Renal cortex interstitium (tissue), 11 donors: ENCODE results near the gene CRYGB. TPM values are rescaled to one million over a fixed set of nuclear protein-coding genes. Genes with fewer than 3 reads are reported as not detected.
"Not testable (repeated sequence)": the region's sequence is repeated elsewhere in the genome, so short reads cannot be mapped to it uniquely, and the experiment has no call there.

Experiments used
- DNase-seq, 11 donors: peaks; one replicate each; pipeline ENCODE4 v3.0.0-alpha.2; 2013; ENCODE audit warnings: low read depth in 9 of 11, low spot score in 4 of 11; ENCODE audit errors: extremely low read depth in 1 of 11
- polyA plus RNA-seq, 3 donors: library from polyadenylated mRNA; unstranded; fragments of 120-200 nt; gene quantifications; one replicate each; pipeline ENCODE4 v1.2.1, GENCODE V29; 2013; ENCODE audit not compliant: insufficient read length in 3 of 3

CRYGB gene
- polyA plus RNA-seq, 3 donors, result not detected

GRCh38 chr2:208125251-208125650, 20.7 kb downstream of the CRYGB start:
- no peak for DNase-seq

- not testable (repeated sequence) for DNase-seq
Observed at GRCh38 chr2:208124013-208124715, 21.8 kb downstream of the CRYGB start, which contains the start of gene CRYGD. TSS of gene CRYGD (minus strand) at chr2:208124524. CDS start at chr2:208124473, 51 bp downstream.

- no peak for DNase-seq
Observed at GRCh38 chr2:208122248-208122647, 23.7 kb downstream of the CRYGB start.

- no peak for DNase-seq
Observed at GRCh38 chr2:208118918-208119317, 27.0 kb downstream of the CRYGB start.

- DNase-seq, result not testable (repeated sequence)
Observed at GRCh38 chr2:208117390-208117789, 28.6 kb downstream of the CRYGB start.

- DNase-seq, result no peak
Observed at GRCh38 chr2:208112969-208113368, 33.0 kb downstream of the CRYGB start.

GRCh38 chr2:208112273-208112745, 33.6 kb downstream of the CRYGB start:
- DNase-seq, result not testable (repeated sequence)

GRCh38 chr2:208103616-208104015, 42.3 kb downstream of the CRYGB start:
- no peak for DNase-seq

- DNase-seq, result no peak
Observed at GRCh38 chr2:208101716-208102631, 44.0 kb downstream of the CRYGB start.

- DNase-seq, result no peak
Observed at GRCh38 chr2:208099682-208100470, 46.1 kb downstream of the CRYGB start.

GRCh38 chr2:208098701-208099100, 47.3 kb downstream of the CRYGB start:
- not testable (repeated sequence) for DNase-seq

- no peak for DNase-seq
Observed at GRCh38 chr2:208098267-208098666, 47.7 kb downstream of the CRYGB start.

- DNase-seq, result no peak
Observed at GRCh38 chr2:208097801-208098200, 48.2 kb downstream of the CRYGB start.

- DNase-seq, result no peak
Observed at GRCh38 chr2:208097313-208097712, 48.6 kb downstream of the CRYGB start.

GRCh38 chr2:208096080-208096479, 49.9 kb downstream of the CRYGB start:
- no peak for DNase-seq

GRCh38 chr2:208093128-208093527, 52.8 kb downstream of the CRYGB start:
- no peak for DNase-seq
